Stimulated activated CD4-positive, alpha-beta T cell treated with anti-CD3 and anti-CD28 coated beads, Interleukin-2, amount 100 ng/mL, for 24 hours (primary cell): ENCODE measurements around the gene CHCHD1.
"Not testable (repeated sequence)": the region's sequence is repeated elsewhere in the genome, so short reads cannot be mapped to it uniquely, and the experiment has no call there.

Experiments used
- DNase-seq, 2 donors: peaks; one replicate each; pipeline ENCODE4 v3.0.0-alpha.2; 2020

The CHCHD1 gene

DNA sequence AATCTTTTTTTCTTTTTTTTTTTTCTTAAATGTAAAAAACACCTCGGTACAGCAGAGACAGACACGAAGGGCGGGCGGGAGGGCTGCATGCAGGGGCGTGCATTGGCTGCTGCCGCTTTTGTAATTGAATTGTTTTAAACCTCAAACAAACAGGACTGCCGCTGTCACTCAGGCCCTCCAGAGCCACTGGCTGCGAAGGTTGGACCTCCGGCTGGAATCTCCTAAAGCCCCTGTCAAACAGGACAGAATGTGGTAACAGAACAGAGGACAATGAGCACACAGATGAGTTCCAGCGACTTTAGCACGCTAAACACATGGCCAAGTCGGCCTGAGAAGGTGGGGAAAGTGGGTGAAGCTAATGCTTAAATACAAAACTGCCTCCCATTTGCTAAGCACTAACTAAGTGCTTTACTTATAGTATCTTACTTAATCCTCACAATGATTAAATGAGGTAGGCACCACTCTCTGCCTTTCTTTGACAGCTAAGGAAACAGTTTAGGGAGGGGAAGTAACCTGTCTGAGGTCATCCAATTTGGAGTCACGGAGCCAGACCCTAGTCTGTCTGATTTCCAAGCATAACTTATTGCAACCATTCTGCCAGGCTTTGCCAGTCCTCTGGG, 32.5 kb downstream of the CHCHD1 start:
- DNase-seq, result no peak

DNA sequence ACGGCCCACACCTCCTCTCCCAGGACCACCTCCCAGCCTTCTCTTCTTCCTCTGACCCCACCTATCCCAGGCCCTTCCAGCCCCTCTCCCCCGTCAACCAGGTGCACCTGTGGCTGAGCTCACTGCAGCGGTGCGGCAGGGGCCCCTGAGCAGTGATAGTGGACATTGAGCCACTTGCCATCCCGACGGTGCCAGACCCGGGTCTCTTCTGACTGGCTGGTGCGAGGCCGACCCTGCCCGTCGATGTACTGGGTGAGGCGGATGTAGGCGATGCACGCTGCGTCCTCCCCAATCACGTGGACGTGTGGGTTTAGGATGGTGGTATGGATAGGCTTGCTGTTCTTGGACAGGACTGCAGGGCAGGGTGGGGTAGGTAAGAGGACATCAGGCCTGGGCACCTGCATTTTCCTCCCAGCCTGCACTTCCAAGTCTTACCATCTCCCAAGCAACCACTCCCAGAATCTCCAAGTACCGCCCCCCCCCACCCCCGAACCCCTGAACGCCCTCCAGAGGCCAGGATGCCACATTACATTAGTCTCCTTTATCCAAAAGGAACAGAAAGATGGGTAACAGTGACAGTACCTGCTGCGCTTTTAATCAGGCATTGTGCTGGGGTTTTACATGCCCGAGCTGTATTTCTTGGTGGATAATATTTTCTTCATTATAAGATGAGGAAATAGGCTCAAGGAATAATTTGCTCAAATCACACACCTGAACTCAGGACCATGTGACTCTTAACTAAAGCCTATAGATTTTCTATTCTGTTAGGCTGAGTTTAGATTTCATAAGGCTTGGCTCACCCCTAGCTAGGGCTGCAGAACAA, 33.3 kb downstream of the CHCHD1 start:
- no peak for DNase-seq

DNA sequence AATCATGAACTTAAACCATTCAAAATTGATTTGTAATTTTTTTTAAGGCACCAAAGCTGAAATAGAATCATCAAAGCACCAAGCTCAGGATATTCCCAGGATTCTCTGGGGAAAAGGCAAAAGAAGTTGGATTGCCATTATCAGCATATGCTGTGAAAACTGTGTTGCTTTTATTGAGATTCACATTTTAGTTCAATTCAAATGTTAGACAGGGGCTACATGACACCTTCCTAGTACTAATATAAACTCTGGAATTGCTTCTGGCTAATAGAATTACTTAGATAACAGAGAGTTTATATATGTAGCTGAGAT, 33.8 kb downstream of the CHCHD1 start:
- no peak for DNase-seq

DNA sequence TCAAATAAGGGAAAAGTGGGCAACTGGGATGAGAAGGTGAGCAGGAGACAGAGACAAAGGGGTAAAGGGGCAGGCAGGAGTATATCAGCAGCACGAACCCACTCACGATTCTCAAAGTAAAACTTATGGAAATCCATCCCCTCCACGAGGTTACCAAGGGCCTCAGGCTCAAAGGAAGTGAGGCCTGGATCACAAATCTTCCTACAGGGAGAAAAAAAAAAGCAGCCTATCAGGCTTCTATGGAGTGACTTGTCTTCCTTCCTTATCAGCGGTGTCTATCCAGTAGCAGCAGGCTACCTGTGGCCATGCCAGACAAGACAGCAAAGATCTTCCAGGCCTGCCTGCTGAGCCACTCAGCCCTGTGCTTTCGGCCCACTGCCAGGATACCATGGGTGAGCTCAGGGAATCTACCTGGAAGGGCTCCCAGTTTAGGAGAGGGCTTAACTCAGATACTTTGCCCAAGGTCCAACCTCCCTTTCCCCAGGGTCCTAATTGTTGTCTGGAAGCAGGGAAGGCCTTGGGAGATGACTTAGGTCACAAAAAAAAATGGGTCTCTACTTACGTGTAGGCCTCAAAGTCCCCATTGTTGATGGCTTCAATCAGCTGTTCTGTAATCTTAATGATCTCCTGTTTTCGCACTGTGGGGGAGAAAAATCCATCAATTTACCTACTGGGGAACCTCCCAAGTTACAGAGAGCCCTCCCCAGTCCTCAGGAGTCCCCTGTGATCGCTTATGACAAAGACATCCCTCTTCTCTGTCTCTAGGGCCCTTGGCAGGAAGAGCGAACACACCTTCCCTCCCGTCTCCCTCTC, 35.3 kb downstream of the CHCHD1 start:
- DNase-seq, result no peak

DNA sequence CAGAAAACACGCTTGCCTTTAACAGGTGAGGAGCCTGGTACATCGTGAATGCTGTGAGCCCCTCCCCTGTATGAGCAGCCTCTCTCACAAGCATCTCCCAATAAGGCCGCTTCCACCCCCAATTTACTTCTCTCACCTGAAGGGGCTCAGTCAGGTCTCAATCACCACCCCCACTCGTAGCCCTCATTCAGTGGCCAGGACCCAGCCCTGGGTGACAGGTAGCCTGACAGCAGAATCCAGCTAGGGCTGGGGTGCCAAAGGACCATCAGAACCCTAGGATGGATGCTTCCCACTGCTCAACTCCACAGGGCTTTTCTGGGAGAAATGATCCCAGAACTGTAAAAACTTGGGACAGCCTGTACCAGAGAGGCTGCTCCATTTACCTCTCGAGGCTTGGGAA, 36.0 kb downstream of the CHCHD1 start:
- no peak for DNase-seq

DNA sequence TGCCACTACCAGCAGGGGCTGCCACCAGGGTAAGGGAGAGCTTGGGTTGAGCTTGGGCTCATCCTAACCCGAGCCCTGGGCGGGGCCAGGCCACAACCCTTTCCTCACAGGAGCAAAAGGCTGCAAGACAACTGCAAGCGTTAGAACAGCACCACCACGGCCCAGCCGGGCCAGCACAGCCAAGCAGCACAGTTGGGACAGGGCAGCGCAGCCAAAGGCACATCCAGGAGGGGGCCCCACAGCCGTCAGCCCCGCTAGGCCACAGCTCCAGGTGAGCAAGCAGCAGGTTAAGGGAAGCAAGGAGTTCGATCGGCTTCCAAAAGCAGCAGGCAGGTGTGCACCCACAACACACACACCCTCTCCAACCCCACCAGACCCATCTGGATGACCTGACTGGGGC, 36.6 kb downstream of the CHCHD1 start:
- DNase-seq, result no peak

DNA sequence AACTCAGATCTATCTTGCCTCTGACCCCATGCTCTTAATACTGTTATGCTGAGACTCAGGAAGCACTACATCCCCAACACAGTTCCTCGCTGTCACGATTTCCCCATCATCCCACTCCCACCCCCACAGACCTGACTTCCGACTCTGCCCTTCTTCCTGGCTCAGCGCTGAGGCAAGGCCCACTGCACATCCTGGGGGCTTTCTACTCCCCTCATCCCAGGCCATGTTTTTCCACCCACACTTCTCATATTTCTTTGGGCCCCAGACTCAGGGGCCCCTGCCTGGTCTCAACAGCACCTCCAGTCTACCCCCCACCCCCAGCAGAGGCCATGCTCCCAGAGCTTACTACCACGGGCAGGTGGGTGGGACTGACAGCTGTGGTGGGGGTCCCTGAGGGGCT, 37.2 kb downstream of the CHCHD1 start:
- no peak for DNase-seq

DNA sequence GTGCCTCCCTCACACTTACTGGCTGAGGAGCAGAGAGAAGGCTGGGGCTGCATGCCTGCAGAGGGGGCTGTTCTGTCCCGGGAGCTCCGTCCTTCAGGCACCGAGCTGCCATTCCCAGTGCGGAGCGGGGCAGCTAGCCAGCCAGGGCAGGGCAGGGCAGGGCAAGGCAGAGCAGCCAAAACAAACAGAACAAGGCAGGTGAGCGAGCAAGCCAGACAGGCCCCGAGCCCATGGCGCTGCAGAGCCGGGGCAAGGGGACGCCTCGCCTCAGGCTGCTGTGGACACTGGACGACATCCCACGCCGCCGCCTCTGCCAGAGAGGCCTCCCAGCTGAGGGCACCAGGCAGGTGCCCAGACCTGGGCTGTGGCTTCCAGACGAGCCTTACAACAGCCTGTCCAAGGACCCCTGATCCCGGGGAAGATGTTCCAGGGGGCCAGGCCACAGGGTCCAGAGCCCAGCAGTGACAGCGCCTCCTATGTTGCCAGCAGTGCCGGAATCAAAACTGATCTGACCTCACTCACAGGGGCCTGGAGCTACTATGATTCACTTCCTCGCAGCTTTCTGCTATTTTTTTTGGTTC, 37.8 kb downstream of the CHCHD1 start:
- no peak for DNase-seq

DNA sequence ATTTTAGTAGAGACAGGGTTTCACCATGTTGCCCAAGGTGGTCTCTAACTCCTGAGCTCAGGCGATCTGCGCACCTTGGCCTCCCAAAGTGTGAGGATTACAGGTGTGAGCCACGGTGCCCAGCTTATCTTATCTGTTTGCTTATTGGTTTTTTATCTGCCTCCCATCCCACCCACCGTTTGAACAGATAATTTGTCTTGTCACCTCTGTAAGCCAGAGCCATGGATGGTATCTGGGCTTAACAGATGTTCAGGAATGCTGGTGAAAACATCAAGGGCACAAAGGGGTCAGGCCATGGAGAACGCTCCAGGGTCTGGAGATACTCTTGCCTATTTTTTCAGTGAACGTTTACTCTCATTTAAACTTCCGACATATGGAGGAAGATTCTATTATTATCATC, 41.5 kb downstream of the CHCHD1 start:
- no peak for DNase-seq

DNA sequence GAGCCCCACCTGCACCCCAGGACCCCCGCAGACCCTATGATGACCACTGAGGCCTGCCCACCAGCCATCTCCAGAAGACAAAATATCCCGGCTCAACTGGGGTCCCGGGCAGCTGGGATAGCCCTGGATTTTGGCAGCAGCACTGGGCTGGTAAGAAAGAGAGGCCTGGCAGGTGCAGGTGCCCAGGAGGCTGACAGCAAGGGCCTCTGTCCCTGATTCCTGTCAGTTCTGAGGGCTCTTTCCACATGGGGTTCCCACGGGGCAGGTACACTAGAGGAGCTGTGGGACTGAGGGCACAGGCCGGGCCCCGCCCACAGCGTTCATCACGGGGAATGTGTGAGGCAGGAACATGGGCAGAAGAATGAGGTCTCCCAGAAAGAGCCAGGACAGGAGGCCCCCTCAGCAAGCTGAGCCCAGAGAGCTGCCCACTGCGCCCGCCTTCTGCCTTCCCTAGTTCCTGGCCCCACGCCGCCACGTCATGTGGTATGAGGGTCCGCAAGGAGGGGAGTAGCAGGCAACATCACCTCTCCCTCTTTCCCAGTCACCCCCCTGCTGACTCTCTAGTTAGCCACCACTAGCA, 42.4 kb downstream of the CHCHD1 start:
- no peak for DNase-seq

DNA sequence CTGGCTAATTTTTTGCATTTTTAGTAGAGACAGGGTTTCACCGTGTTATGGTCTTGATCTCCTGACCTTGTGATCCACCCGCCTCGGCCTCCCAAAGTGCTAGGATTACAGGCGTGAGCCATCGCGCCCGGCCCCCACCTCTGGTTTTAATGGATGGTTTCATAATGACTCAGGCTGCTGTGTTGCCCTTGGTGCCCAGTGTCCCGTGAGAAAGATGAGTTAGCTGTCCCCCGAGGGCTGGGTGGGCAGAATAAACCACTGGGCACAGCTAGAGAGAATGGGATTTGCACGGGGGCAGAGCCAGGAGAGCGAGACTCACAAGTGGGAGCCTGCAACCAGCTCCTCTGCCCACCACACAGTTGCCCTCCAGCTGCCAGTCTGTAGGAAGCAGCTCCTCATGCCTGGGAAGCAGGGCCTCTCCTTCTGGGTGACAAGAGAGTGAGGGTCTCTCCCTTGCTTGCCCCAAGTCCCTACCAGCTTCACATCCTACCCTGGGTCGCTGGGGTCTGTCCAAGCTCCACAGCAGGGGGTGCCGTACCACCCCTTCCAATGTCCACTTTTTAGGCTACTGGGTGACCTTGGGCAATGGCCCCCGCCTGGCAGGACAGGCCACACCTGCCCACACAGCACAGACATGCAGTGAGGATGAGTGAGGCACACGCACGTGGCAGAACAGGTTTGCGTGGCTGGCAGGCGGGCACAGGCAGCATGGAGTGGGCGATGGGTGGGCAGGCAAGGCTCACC, 45.7 kb downstream of the CHCHD1 start:
- DNase-seq, result no peak

DNA sequence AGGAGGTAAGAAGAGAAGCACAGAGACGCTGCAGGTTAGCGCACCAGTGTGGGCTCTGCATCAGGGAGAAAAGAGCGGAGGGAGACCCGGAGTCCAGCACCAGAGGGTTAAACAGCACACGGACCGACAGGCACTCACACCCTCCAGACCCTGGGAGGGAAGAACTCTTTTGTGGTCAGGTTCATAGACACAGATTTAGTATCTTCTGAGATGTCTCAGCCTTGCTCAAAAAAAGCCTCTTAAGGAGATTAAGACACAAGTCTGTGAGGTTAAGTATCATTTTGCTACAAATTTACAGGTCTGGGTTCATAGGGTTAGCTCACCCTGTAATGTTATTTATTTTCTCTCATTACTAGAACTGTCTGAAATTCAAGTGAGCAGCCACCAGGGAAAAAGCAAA, 46.3 kb downstream of the CHCHD1 start:
- DNase-seq, result no peak

DNA sequence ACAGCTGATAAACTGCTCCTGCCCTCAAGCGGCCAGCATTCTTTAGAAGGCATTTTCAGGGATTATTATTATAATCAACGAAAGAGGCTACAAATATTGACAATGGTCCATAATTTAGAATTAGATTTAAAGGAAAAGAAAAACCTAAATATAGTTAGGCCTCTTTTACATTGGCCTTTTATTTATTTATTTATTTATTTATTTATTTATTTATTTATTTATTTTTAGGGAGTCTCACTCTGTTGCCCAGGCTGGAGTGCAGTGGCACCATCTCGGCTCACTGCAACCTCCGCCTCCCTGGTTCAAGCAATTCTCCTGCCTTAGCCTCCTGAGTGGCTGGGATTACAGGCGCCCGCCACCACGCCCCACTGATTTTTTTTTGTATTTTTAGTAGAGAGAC, 47.2 kb downstream of the CHCHD1 start:
- DNase-seq, result not testable (repeated sequence)
